HEK293T (cell line): ENCODE measurements around the gene SPATA20.
A peak's percentile ranks its signal among the peaks of the same experiment; 100 is the strongest.

Experiments used
- CTCF ChIA-PET: fragments of 350-600 bp; formaldehyde crosslinking; extraction: SDS; loops from one replicate; lab custom pipeline; 2021; ENCODE audit warnings: antibody characterized with exemption, inconsistent platforms; lab: Yijun Ruan, JAX
- POLR2A ChIA-PET: fragments of 350-600 bp; formaldehyde crosslinking; extraction: SDS; loops from one replicate; lab custom pipeline; 2020; ENCODE audit warnings: antibody characterized with exemption, inconsistent platforms; lab: Yijun Ruan, JAX
- DNase-seq: peaks from one replicate; pipeline ENCODE4 v3.0.0; 2012; ENCODE audit warnings: mixed read lengths; ENCODE audit errors: extremely low spot score
- ARNT ChIP-seq: fragments of 450-650 bp; IDR thresholded peaks from 2 replicates; pipeline ENCODE4 v1.6.1; 2017; ENCODE audit warnings: mild to moderate bottlenecking
- BHLHE40 ChIP-seq: fragments of 450-650 bp; IDR thresholded peaks from 2 replicates; pipeline ENCODE4 v1.6.1; 2016; ENCODE audit warnings: mild to moderate bottlenecking, moderate library complexity, borderline replicate concordance
- CTBP1 ChIP-seq: fragments of 450-650 bp; IDR thresholded peaks from 2 replicates; pipeline ENCODE4 v1.6.1; 2016; ENCODE audit warnings: borderline replicate concordance
- ELF4 ChIP-seq: fragments of 450-650 bp; IDR thresholded peaks from 2 replicates; pipeline ENCODE4 v1.6.1; 2017; ENCODE audit warnings: antibody characterized with exemption
- FOXA1 ChIP-seq: fragments of 450-650 bp; IDR thresholded peaks from 2 replicates; pipeline ENCODE4 v1.6.1; 2016; ENCODE audit warnings: mild to moderate bottlenecking
- FOXK2 ChIP-seq: fragments of 450-650 bp; IDR thresholded peaks from 2 replicates; pipeline ENCODE4 v1.6.1; 2016; ENCODE audit warnings: mild to moderate bottlenecking
- FOXM1 ChIP-seq: fragments of 450-650 bp; IDR thresholded peaks from 2 replicates; pipeline ENCODE4 v1.6.1; 2017; ENCODE audit warnings: mild to moderate bottlenecking, borderline replicate concordance
- HDGF ChIP-seq: fragments of 450-650 bp; IDR thresholded peaks from 2 replicates; pipeline ENCODE4 v1.6.1; 2017; ENCODE audit warnings: antibody characterized with exemption, borderline replicate concordance
- L3MBTL2 ChIP-seq: fragments of 450-650 bp; conservative IDR thresholded peaks from 2 replicates; pipeline ENCODE4 v1.6.1; 2016; ENCODE audit warnings: mild to moderate bottlenecking
- LEF1 ChIP-seq: fragments of 450-650 bp; IDR thresholded peaks from 2 replicates; pipeline ENCODE4 v1.6.1; 2017; ENCODE audit warnings: mild to moderate bottlenecking, borderline replicate concordance
- NFRKB ChIP-seq: fragments of 450-650 bp; IDR thresholded peaks from 2 replicates; pipeline ENCODE4 v1.6.1; 2016; ENCODE audit warnings: mild to moderate bottlenecking, moderate library complexity
- PKNOX1 ChIP-seq: fragments of 450-650 bp; IDR thresholded peaks from 2 replicates; pipeline ENCODE4 v1.6.1; 2016
- SP1 ChIP-seq: fragments of 450-650 bp; IDR thresholded peaks from 2 replicates; pipeline ENCODE4 v1.6.1; 2017
- SUZ12 ChIP-seq: fragments of 450-650 bp; IDR thresholded peaks from 2 replicates; pipeline ENCODE4 v1.6.1; 2016; ENCODE audit warnings: mild to moderate bottlenecking
- TARDBP ChIP-seq: fragments of 450-650 bp; IDR thresholded peaks from 2 replicates; pipeline ENCODE4 v1.6.1; 2016
- ZNF384 ChIP-seq: fragments of 450-650 bp; IDR thresholded peaks from 2 replicates; pipeline ENCODE4 v1.6.1; 2016

SPATA20 gene

GRCh38 chr17:50547035-50547735 lies at the start of gene SPATA20:
Gene SPATA20 (plus strand): TSS chr17:50547174. CDS start chr17:50547209, 35 bp downstream.
- peak; percentile 90 for DNase-seq
- CTCF ChIA-PET, result interaction anchor here (1.1 to 5.7 kb wide), 3 partner anchors 81 to 185 kb away, joined by 3 to 91 read pairs (median 5); no protein-coding TSS in a partner anchor
- POLR2A ChIA-PET, result interaction anchor here (1.7 kb wide), 1 partner anchor 79 kb away, joined by 5 read pairs; no protein-coding TSS in a partner anchor
- TF ChIP-seq ARNT (no peak), FOXM1 (no peak), SP1 (no peak), ELF4 (no peak), ZNF384 (no peak), TARDBP (no peak), NFRKB (no peak)

GRCh38 chr17:50498021-50498874 lies 48.7 kb upstream of the SPATA20 start:
- POLR2A ChIA-PET, result no interaction called here
- CTCF ChIA-PET, result no interaction called here
- DNase-seq, result no peak
- TF ChIP-seq TARDBP, result no peak
- no peak for TF ChIP-seq ARNT
- no peak for TF ChIP-seq LEF1
- TF ChIP-seq FOXM1, result no peak
- no peak for TF ChIP-seq NFRKB
- no peak for TF ChIP-seq L3MBTL2
- no peak for TF ChIP-seq BHLHE40
- no peak for TF ChIP-seq CTBP1
- TF ChIP-seq ELF4, result no peak
- TF ChIP-seq HDGF, result no peak
- TF ChIP-seq ZNF384, result no peak
- no peak for TF ChIP-seq FOXA1
- TF ChIP-seq SUZ12, result no peak
- no peak for TF ChIP-seq PKNOX1
- TF ChIP-seq SP1, result no peak

GRCh38 chr17:50499270-50499669 lies 47.7 kb upstream of the SPATA20 start:
- POLR2A ChIA-PET, result no interaction called here
- DNase-seq, result no peak
- TF ChIP-seq FOXM1 (no peak), HDGF (no peak), ZNF384 (no peak), SUZ12 (no peak), FOXK2 (no peak), TARDBP (no peak), ELF4 (no peak), NFRKB (no peak), L3MBTL2 (no peak), PKNOX1 (no peak), ARNT (no peak), LEF1 (no peak)
- CTCF ChIA-PET, result no interaction called here

- DNase-seq, result no peak
- no peak for TF ChIP-seq HDGF
- TF ChIP-seq ARNT, result no peak
- no peak for TF ChIP-seq CTBP1
- no peak for TF ChIP-seq LEF1
- TF ChIP-seq ZNF384, result no peak
- TF ChIP-seq SP1, result no peak
- TF ChIP-seq PKNOX1, result no peak
- no peak for TF ChIP-seq L3MBTL2
- TF ChIP-seq TARDBP, result no peak
- TF ChIP-seq NFRKB, result no peak
- TF ChIP-seq FOXA1, result no peak
- no peak for TF ChIP-seq SUZ12
- ChIA-PET POLR2A (no interaction called here), CTCF (no interaction called here)
Measured at GRCh38 chr17:50499721-50500120, 47.3 kb upstream of the SPATA20 start.

GRCh38 chr17:50501054-50501453 lies 45.9 kb upstream of the SPATA20 start:
- POLR2A ChIA-PET, result no interaction called here
- TF ChIP-seq SP1 (no peak), TARDBP (no peak), PKNOX1 (no peak), FOXA1 (no peak), FOXM1 (no peak), ARNT (no peak), BHLHE40 (no peak), ELF4 (no peak), LEF1 (no peak), ZNF384 (no peak), FOXK2 (no peak), L3MBTL2 (no peak), SUZ12 (no peak), CTBP1 (no peak), HDGF (no peak), NFRKB (no peak)
- no peak for DNase-seq
- CTCF ChIA-PET, result interaction anchor here (0.5 to 2.4 kb wide), 7 partner anchors 10 to 328 kb away, joined by 3 to 11 read pairs (median 6); no protein-coding TSS in a partner anchor
